ENCODE data around the gene TMEM126B.

TMEM126B gene

GRCh38 chr11:85679576-85679975 lies 51.2 kb downstream of the TMEM126B start:
- DNase-seq (ENCODE audit: low read depth, low spot score), result no peak
- H3K27ac ChIP-seq, result no peak overlapping the region

GRCh38 chr11:85680897-85681296 lies 52.5 kb downstream of the TMEM126B start:
- DNase-seq (ENCODE audit: low read depth, low spot score), result no peak
- H3K27ac ChIP-seq, result no peak overlapping the region

DNA sequence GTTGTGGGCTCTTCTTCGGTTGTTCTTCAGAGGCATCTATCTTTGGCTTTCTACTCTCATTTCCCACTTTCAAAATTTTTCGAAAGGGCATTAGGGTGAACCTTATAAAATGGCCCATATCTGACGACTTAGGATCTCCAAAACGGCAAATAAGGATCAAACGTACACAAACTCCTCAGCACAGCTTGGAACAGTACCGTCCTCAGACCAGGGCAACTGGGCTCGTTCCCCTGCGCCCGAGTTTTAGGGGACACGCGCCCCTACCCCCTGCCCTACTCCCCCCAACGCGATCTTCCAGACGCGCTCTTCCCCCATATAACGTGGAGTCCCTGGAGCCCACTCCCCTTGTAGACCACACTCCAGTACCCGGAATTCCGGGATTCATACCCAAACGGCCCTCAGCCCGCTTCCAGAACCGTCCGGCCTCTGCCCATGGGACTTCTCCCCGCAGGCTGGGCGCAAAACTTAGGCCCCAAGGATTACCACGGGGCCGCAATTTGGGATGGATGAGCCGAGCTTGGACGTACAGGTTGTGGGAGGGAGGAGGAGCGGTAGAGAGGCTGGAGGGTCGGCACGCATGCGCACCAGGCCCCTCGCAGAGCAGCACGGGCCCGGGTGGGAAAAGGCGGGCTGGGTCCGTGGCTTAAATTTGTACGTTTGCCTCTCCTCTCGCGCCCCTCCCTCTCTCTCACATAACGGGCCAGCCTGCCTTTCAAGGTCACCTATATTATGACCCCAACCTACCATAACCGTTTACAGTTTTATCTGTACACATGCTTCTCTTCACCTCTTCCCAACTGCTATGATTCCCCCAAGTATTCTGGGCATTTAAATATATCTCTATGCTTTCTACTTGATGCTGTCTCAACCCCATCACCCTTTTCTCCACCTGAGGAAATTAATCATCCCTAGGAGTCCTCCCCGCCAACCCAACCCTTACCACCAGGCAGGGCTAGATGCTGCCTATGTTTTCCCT lies 54.2 kb downstream of the TMEM126B start:
- H3K27ac ChIP-seq, result no peak overlapping the region
- no peak for DNase-seq (ENCODE audit: low read depth, low spot score)

DNA sequence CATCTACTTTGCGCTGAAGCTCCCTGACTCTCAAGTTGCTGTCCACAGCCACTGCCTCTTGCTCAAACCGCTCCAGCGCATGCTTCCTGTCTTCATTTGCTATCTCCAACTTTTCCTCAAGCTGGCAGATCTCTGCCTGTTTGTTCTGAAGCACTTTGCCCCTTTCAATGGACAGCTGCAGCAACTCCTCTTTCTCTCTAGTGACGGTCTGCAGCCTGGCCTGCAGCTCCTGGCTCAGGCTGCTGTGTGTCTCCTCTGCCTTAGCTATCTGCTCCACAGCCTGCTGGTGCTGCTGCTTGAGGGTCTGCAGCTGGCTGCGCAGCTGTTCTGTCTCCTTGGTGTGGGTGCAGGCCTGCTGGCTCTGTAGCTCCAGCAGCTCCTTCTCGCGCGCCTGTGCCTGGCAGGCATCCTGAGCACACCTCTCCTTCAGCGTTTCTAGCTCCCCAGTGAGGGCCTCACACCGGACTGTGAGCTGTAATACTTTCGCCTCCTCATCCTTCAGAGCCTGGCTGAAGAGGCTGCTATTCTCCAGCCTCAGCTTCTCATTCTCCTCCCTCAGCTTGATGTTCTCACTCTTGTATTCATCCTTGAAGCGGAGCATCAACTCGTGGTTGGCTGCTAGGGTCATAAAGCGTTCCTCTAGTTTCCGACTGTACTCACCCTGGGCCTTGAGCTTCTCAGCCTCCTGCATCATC lies 56.9 kb downstream of the TMEM126B start:
- H3K27ac ChIP-seq, result no peak overlapping the region
- DNase-seq (ENCODE audit: low read depth, low spot score), result no peak

- H3K27ac ChIP-seq, result no peak within 1 kb of the TSS
These were observed 57.5 kb downstream of the TMEM126B start, which contains the start of gene CCDC89 for GRCh38 chr11:85685820-85686459. CCDC89 (minus strand) TSS chr11:85686195; CDS start chr11:85686130, 65 bp downstream.

More at GRCh38 chr11:85685820-85686459, 57.5 kb downstream of the TMEM126B start, which contains the start of gene CCDC89:
- DNase-seq (ENCODE audit: low read depth, low spot score), result no peak
